GM18861 (cell line): ENCODE measurements around the gene C21orf58.

ENCODE experiments used
- ATAC-seq: cut with Tn5 transposase; IDR thresholded peaks from one replicate; pipeline ENCODE4 v1.9.1; 2021; ENCODE audit not compliant: unreplicated experiment

C21orf58 gene

GRCh38 chr21:46264690-46265144, 59.0 kb downstream of the C21orf58 start:
- no peak for ATAC-seq

- no peak for ATAC-seq
These were observed 59.5 kb downstream of the C21orf58 start for GRCh38 chr21:46264046-46264689.

GRCh38 chr21:46256501-46256994, 67.1 kb downstream of the C21orf58 start:
- no peak for ATAC-seq

GRCh38 chr21:46255758-46256337, 67.8 kb downstream of the C21orf58 start:
- ATAC-seq = no peak

- no peak for ATAC-seq
These were observed 68.5 kb downstream of the C21orf58 start for GRCh38 chr21:46255166-46255565.

- ATAC-seq = no peak
These were observed 69.3 kb downstream of the C21orf58 start for GRCh38 chr21:46254208-46254975.

- no peak for ATAC-seq
These were observed 70.0 kb downstream of the C21orf58 start for GRCh38 chr21:46253610-46254124.

- ATAC-seq = no peak
These were observed 70.8 kb downstream of the C21orf58 start for GRCh38 chr21:46252840-46253239.
